ENCODE data around the gene CRELD1. TPM values are rescaled to one million over a fixed set of nuclear protein-coding genes. Genes with fewer than 3 reads are reported as not detected.

The CRELD1 gene
- total RNA-seq, 1 donor from 2014 or later = 92.6 TPM

DNA sequence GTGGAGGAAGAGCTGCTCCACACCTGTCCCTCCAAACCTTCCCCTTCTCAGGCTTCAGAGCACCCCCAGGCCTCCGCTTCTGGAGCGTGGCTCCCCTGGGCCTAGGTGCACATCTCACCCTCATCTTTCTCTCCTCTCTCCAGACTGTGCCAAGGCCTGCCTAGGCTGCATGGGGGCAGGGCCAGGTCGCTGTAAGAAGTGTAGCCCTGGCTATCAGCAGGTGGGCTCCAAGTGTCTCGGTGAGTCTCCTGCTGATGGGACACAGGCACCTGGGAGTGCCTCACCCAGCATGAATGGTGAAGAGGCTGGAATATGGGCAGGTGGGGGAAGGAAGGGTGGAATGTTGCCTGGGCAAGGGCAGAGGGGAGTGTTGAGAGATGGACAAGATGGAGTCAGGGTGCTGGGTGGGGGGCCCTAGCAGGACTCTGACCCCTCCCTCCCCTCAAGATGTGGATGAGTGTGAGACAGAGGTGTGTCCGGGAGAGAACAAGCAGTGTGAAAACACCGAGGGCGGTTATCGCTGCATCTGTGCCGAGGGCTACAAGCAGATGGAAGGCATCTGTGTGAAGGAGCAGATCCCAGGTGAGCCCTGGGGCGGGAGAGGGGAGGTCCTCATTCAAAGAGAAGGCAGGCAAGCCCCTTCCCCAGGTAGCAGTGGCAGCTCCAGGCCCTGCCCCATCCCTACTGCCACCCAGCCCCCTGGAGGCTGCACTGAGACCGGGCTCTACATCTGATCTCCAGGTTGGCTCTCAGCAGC, 9.5 kb downstream of the CRELD1 start:
- no peak for DNase-seq
- peaks cover 4% of the 10 kb centered on the region for H3K9me3 Mint-ChIP-seq (ENCODE audit: unreplicated experiment)
- H3K4me1 Mint-ChIP-seq (ENCODE audit: low read depth, unreplicated experiment) = no peaks in the 10 kb centered on the region
- no peaks in the 10 kb centered on the region for H3K36me3 Mint-ChIP-seq (ENCODE audit: unreplicated experiment)
- no peak overlapping the region for H3K27ac Mint-ChIP-seq (ENCODE audit: unreplicated experiment)
- TF ChIP-seq, protein P1, sequence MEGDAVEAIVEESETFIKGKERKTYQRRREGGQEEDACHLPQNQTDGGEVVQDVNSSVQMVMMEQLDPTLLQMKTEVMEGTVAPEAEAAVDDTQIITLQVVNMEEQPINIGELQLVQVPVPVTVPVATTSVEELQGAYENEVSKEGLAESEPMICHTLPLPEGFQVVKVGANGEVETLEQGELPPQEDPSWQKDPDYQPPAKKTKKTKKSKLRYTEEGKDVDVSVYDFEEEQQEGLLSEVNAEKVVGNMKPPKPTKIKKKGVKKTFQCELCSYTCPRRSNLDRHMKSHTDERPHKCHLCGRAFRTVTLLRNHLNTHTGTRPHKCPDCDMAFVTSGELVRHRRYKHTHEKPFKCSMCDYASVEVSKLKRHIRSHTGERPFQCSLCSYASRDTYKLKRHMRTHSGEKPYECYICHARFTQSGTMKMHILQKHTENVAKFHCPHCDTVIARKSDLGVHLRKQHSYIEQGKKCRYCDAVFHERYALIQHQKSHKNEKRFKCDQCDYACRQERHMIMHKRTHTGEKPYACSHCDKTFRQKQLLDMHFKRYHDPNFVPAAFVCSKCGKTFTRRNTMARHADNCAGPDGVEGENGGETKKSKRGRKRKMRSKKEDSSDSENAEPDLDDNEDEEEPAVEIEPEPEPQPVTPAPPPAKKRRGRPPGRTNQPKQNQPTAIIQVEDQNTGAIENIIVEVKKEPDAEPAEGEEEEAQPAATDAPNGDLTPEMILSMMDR (IDR thresholded peaks at IDR 0.05; ENCODE audit: partially characterized antibody, unreplicated experiment) = no peak
- no peak overlapping the region for H3K4me3 Mint-ChIP-seq (ENCODE audit: unreplicated experiment)
- H3K27me3 Mint-ChIP-seq (ENCODE audit: unreplicated experiment) = peaks cover 6% of the 10 kb centered on the region

DNA sequence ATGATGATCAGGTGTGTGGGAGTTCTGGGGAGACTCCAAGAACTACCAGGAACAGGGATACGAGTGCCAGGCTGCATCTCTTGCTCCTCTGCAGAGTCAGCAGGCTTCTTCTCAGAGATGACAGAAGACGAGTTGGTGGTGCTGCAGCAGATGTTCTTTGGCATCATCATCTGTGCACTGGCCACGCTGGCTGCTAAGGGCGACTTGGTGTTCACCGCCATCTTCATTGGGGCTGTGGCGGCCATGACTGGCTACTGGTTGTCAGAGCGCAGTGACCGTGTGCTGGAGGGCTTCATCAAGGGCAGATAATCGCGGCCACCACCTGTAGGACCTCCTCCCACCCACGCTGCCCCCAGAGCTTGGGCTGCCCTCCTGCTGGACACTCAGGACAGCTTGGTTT, 10.6 kb downstream of the CRELD1 start:
- no peaks in the 10 kb centered on the region for H3K36me3 Mint-ChIP-seq (ENCODE audit: unreplicated experiment)
- TF ChIP-seq, protein P1 (IDR thresholded peaks at IDR 0.05; ENCODE audit: partially characterized antibody, unreplicated experiment) = no peak
- H3K27ac Mint-ChIP-seq (ENCODE audit: unreplicated experiment) = no peak overlapping the region
- peaks cover 6% of the 10 kb centered on the region for H3K27me3 Mint-ChIP-seq (ENCODE audit: unreplicated experiment)
- H3K4me1 Mint-ChIP-seq (ENCODE audit: low read depth, unreplicated experiment) = no peaks in the 10 kb centered on the region
- no peak for DNase-seq
- H3K4me3 Mint-ChIP-seq (ENCODE audit: unreplicated experiment) = no peak overlapping the region
- H3K9me3 Mint-ChIP-seq (ENCODE audit: unreplicated experiment) = peaks cover 2% of the 10 kb centered on the region

DNA sequence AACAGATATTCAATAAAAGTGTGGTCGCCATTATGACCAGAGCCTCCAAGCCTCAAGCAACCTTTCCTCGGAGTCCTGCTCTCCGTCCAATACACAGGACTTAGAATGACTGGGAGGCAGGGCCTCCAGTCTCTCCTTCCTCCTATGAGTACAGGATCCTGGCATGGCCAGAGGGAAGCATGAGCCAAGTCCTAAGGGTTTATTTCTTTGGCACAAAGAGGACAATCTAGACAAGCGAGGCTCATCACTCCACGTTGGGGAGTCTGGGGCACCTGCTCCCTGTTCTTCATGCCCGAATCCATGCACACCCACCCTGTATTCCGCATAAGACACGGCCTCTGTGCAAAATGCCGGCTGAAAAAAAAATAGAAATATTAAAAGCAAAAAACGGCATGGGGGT, 11.7 kb downstream of the CRELD1 start:
- Mint-ChIP-seq H3K4me3 (ENCODE audit: unreplicated experiment) (peak overlapping the region; percentile 42), H3K36me3 (ENCODE audit: unreplicated experiment) (no peaks in the 10 kb centered on the region), H3K27me3 (ENCODE audit: unreplicated experiment) (peaks cover 7% of the 10 kb centered on the region), H3K4me1 (ENCODE audit: low read depth, unreplicated experiment) (no peaks in the 10 kb centered on the region), H3K9me3 (ENCODE audit: unreplicated experiment) (peaks cover 4% of the 10 kb centered on the region), H3K27ac (ENCODE audit: unreplicated experiment) (peak overlapping the region; percentile 17)
- TF ChIP-seq, protein P1 (IDR thresholded peaks at IDR 0.05; ENCODE audit: partially characterized antibody, unreplicated experiment) = no peak
- no peak for DNase-seq

DNA sequence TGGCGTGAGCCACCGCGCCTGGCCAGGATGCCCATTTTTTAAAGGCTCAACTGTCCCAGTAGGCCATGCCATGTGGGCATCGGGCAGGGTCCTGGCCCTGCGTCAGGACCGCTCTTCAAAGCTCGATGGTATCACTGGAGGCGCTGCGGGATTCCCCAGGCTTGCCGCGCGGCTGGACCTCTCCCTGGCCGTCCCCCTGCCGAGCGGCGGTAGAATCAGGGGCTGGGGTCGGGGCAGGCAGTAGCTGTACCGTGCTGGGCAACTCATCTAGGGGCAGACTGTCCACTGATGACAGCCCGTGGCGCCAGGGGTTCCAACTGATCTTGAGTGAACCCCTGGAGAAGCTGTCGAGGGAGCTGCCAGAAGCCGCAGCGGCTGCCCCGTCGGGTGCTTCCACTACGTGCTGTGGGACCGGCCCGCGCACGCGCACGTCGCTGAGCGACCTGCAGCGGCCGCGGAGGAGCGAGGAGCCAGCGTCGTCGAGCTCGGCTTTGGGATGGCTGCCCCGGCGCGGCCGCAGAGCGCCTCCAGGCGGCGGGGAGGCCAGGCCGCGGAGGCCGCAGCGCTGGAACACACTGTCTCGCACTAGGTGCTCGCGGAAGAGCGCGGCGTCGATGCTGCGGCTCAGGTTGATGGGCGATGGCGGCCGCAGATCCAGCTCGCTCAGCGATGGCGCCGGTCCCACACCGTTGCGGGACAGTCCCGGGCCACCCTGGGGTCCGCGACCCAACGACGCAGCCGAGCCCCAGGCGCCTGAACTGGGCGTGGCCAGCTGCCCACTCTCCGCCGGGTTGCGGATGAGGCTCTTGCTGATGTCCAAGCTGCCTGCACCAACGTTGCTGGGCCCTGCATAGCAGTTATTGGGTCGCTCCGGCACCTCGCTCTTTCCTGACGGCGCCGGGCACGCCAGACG, 12.7 kb downstream of the CRELD1 start:
- no peak overlapping the region for H3K27ac Mint-ChIP-seq (ENCODE audit: unreplicated experiment)
- DNase-seq = peak; percentile 92
- peaks cover 5% of the 10 kb centered on the region for H3K27me3 Mint-ChIP-seq (ENCODE audit: unreplicated experiment)
- H3K9me3 Mint-ChIP-seq (ENCODE audit: unreplicated experiment) = peaks cover 4% of the 10 kb centered on the region
- H3K4me3 Mint-ChIP-seq (ENCODE audit: unreplicated experiment) = peak overlapping the region; percentile 87
- H3K36me3 Mint-ChIP-seq (ENCODE audit: unreplicated experiment) = no peaks in the 10 kb centered on the region
- no peaks in the 10 kb centered on the region for H3K4me1 Mint-ChIP-seq (ENCODE audit: low read depth, unreplicated experiment)
- TF ChIP-seq, protein P1 (IDR thresholded peaks at IDR 0.05; ENCODE audit: partially characterized antibody, unreplicated experiment) = peak; percentile 34

Measured in glutamatergic neuron (in vitro differentiated cells).